C4-2B (cell line): Measurements from ENCODE around the gene TMEM126A.

ENCODE experiments used
- ZFX ChIP-seq: fragments of 450-650 bp; IDR thresholded peaks from 2 replicates; pipeline ENCODE4 v1.6.1; 2017
- TF ChIP-seq, protein P1 (sequence below): fragments of 450-650 bp; conservative IDR thresholded peaks from 2 replicates; pipeline ENCODE4 v1.5.1; 2017; ENCODE audit warnings: mild to moderate bottlenecking

DNA sequence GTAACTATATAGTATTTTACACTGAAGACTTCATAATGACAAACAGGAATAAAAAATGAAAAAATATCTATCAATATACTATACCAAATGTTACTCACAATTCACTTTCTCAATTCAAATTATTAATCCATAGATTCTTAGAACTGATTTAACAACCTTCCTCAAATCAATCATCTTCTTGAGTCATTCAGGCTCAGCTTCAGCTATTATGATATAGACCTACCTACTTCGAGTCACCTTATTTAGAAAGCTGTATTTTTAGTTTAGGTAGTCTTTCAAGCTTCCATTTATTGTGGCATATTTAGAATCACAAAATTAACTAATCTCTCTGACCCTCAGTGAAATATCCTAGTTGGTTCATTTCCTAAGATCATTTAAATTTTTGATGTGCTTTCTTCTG is 9.0 kb downstream of the TMEM126A start:
- TF ChIP-seq, protein P1, sequence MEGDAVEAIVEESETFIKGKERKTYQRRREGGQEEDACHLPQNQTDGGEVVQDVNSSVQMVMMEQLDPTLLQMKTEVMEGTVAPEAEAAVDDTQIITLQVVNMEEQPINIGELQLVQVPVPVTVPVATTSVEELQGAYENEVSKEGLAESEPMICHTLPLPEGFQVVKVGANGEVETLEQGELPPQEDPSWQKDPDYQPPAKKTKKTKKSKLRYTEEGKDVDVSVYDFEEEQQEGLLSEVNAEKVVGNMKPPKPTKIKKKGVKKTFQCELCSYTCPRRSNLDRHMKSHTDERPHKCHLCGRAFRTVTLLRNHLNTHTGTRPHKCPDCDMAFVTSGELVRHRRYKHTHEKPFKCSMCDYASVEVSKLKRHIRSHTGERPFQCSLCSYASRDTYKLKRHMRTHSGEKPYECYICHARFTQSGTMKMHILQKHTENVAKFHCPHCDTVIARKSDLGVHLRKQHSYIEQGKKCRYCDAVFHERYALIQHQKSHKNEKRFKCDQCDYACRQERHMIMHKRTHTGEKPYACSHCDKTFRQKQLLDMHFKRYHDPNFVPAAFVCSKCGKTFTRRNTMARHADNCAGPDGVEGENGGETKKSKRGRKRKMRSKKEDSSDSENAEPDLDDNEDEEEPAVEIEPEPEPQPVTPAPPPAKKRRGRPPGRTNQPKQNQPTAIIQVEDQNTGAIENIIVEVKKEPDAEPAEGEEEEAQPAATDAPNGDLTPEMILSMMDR, result no peak
- no peak for TF ChIP-seq ZFX
